Mesenteric fat pad (tissue), 1 donor: ENCODE results near the gene DENND1A. TPM values are rescaled to one million over a fixed set of nuclear protein-coding genes. Genes with fewer than 3 reads are reported as not detected.

ENCODE experiments used
- DNase-seq: peaks from one replicate; pipeline ENCODE4 v3.0.0-alpha.2; 2020; ENCODE audit warnings: low spot score
- total RNA-seq: library from RNA; stranded (reverse); fragmentation: NEBNext Ultra II Directional; extraction: Animal tissue kit (Norgen Biotek cat#: 25700); gene quantifications from one replicate; pipeline ENCODE4 v1.2.1, GENCODE V29; 2021
- donor health status: DM: yes; HTN: yes; CAD: no.

DENND1A gene
- total RNA-seq, 1 donor from 2014 or later: 24.4 TPM

DNA sequence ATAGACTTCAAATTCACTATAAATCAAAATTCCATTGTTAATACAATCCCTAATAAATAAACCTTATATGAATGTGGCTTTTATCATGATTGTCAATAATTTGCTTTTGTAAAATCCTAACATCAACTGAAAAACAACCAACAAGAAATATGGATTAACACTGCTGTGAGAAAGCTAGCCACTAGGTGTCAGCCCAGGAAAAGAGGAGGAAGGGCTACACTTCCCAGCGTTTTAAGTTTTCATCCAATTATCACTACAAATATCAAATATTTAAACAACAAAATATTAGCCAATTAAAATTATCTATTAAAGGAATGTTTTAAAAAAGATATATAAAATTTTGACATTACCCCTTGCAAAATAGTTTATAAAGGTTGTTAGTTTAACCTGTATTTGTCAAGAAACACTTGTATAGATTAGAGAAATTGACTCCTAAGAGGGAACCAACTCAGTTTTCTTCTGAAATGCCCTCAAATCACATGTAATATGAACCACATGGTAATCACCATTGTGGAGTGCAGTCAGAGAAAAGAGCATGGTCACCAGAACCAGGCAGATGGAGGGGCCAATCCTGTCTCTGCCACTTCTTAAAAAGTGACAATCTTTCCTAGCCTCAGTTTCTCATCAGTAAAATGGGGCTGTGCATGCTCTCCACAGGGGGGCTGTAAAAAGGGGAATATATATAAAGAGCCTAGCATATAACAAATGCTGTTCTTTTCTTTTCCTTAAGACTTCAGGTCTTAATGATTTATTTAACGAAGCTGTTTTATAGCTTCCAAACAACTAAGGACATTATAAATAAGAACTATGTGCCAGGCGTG lies 385.7 kb downstream of the DENND1A start:
- DNase-seq: no peak

DNA sequence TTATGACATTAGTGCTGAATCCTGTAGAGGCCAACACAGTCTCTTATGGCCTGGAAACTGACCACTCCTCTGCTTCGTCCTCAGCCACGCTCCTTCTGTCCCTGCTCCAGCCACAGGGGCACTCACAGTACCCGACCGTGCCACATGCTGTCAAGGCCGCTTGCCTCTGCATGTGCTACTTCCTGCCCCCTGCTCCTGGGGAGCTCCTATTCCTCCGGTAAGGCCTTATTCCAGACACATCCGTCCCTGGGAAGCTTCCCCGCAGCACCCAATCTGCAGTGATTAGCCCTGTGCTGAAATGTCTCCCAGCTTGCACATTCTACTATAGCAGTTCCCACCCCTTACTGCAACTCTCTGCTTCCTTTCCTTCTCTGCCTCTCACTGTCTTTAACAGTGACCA lies 386.4 kb downstream of the DENND1A start:
- DNase-seq: no peak

DNA sequence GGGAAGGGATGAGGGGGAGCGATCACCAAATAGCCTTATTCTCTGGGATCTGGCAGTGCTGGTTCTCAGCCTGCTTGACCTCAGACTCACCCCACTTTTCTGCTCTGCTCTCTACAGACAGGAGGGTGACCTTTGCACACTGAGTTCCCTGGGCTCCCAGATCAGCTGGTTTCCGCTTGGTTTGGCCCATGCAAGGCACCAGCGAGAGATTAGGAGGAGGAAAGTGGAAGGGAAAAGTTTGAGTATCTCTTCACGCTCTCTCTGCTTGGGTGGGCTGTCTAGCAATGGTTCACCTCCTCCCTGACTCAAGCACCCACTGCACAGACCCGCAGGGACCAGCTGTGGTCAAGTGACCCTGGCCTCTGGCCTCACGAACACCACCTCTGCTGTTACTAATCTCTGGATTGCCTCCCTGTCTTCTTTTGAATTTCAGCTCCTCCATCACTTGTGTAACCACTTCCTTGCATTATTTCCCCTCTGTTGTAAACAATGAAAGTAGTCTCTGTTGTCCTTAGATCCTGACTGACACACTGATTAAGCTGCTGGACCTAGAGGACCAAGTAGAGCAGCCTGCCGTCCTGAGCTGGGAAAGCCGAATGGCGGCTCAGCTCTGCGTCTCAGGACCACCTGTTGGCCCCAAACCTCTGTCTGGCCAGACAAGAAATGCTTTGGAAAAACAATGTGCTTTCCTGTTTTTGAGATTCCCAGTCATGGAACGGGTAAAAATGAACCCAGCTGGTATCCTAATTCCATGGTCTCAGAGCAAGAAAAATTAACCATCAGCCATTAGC lies 387.3 kb downstream of the DENND1A start:
- no peak for DNase-seq

GRCh38 chr9:123541411-123541810 lies 388.5 kb downstream of the DENND1A start:
- DNase-seq: no peak

DNA sequence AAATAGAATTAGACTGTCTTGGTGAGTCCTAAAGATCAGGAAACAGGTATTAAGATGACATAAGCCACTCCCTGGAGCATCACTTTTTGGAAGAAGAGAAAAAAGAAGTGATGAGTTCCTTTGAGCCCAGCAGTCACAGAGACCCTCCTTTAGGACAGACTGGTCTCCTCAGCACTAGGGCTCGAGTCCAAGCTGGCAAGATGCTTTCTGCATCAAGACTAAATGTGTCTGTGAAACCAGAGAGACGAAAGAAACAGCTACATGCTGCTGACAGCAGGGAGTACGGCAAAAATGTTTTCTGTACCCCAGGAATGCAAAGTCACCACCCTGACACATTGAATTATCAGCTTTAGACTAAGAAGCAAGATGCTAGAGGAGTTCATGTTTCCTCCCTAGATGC lies 389.5 kb downstream of the DENND1A start:
- no peak for DNase-seq

DNA sequence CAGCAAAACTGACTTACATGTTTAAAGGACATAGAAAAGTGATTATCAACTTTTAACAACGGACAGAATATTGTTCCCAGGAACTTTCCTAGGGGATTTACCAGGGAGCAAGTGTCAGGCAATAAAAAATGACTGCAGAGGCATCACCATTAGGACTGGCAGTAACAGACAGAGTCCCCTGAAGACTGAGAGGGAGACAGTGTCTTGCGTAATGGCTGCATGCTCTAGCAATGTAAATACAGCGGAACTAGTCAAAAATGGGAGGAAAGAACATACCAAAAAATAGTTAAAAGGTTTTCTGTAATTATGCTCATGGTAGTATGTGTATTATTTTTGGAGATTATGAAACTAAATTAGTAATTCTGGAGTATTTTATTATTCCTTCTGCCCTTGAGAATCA lies 392.1 kb downstream of the DENND1A start:
- DNase-seq: no peak

DNA sequence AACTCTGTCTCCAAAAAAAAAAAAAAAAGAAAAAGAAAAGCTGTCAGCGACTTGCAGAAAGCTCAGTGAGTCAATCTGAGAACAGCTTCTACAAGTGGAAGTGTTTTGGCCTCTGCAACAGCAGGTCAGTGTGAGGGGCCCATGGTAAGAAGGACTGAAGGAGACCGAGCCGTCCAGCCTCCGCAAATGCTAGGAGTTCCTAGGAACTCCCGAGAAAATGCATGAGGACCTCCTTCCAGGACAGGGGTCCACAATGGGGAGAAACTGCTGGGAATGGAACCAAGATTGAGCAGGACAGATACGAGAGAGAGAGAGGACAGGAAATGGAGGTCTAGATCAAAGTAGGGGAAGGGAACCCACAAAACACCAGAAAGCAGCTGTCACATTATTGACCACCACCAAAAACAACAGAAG lies 393.5 kb downstream of the DENND1A start:
- DNase-seq: no peak

DNA sequence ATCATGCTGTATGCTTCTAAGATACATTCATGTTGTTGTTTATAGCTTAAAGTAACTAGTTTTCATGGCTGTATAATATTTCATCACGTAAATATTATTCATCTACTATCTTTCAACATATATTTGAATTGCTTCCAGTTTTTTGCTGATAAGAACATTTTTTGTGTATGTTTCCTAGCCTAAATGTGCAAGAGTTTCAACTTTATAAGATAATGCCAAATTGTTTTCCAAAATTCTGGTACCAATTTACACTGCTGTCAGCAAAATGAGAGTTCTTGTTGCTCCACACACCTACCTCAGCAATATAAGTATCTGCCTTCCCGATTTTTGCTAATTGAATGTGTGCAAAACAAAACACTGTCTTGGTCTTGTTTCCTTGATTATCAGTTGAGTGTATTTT lies 395.6 kb downstream of the DENND1A start:
- DNase-seq: no peak

DNA sequence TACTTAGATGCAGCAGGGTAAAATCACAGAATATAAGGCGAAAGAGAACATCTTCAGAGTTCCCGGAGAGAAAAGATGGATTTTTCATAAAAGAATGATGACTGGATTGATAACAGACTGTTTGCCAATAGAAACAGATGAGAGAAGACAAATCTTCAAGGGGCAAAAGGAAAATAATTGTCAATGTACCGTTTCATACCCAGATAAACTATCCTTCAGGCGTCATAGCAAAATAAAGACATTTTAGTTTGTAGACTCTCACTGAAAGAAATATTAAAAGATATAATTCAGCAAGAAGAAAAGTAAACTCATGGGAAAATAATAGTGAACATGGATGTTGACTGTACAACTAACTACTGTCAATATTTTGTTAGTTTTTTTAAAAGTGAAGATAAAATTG lies 399.7 kb downstream of the DENND1A start:
- DNase-seq: no peak

- DNase-seq: no peak
Measured at GRCh38 chr9:123528501-123528900, 401.4 kb downstream of the DENND1A start.

- DNase-seq: no peak
Measured at GRCh38 chr9:123527981-123528380, 401.9 kb downstream of the DENND1A start.

DNA sequence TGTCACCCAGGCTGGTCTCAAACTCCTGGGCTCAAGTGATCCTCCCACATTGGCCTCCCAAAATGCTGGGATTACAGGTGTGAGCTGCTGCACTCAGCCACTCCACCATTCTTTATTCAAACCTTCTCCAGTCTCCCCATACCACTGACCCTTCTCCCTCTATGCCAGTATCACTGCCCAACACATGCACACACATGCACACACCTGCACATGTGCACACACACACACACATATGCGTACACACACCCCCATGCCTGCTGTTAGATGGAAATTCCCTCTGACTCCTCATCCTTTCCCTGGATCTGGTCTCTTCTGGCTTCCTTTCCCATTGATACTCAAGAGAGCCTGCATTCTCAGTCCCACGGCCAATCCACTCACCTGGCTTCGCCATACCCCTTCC lies 404.0 kb downstream of the DENND1A start:
- no peak for DNase-seq

DNA sequence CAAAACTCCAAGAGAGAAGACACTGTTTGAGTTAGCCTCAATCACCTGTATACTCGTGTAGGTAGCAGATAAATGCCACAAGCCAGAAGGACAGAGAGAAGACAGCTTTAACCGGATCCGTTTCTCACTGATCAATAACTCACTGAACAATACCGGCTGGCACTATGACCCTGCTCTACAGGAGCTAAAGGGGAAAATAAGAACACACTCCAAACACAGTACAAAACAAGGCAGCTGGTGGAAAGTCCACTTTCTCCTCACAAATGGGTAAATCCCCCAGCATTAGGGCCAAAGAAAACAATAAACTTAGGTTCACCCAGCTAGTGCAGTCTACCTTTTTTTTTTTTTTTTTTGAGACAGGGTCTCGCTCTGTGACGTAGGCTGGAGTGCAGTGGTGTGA lies 404.5 kb downstream of the DENND1A start:
- DNase-seq: no peak

- no peak for DNase-seq
Measured at GRCh38 chr9:123524866-123525265, 405.1 kb downstream of the DENND1A start.

DNA sequence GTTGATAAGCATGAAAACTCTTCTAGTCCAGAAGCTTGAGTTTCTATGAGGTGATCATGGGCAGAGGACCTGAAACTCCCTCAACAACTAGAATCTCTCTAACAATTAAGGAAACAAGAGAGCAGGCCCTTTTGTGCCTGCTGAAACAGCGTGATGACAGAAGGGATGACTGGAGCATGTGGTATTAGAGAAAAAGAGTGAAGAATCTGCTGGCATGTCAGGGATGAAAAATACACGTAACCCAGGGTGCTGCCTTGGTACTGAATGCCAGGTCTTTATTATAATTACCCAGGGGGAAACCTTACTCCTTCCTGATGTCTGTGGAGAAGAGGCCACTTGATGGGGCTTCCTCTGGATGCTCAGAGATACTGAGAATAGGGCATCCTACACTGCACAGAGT lies 406.1 kb downstream of the DENND1A start:
- DNase-seq: no peak

DNA sequence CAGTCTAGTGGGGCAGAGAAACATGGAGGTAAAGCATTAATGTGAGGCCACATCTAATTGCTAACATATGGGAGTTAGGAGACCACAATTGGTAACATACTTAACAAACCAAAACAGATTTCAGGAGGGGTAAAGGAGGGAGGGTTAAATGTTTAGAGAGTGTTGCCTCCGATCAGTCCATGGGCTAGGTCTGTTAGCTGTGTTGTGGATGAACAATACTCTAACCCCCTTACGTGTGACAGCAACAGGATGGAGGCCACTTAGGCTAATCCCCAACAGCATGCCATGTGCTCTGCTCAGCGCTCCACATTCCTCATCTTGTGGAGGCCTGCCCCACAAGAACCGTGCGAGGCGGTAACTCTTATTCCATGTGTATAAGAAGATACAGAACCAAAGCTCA lies 406.9 kb downstream of the DENND1A start:
- no peak for DNase-seq

- no peak for DNase-seq
Measured at GRCh38 chr9:123522251-123522650, 407.7 kb downstream of the DENND1A start.

DNA sequence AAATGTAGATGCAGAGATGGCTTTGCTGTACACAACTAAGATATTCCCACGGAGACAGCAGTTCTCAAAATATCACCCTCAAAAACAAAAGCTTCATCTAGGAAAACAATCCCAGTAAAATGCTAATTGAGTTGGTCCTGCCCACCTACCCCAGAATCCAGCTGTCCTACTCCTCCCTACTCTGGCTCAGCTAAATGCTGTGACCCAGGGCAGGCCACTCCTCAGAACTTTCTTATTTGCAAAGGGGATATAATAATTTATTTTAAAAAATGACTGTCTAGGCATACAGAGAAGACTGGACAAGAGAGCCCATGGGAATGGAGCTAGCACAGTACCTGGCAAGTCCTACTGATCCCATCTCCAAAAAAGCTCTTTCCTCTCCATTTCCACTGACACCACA lies 411.6 kb downstream of the DENND1A start:
- DNase-seq: no peak

DNA sequence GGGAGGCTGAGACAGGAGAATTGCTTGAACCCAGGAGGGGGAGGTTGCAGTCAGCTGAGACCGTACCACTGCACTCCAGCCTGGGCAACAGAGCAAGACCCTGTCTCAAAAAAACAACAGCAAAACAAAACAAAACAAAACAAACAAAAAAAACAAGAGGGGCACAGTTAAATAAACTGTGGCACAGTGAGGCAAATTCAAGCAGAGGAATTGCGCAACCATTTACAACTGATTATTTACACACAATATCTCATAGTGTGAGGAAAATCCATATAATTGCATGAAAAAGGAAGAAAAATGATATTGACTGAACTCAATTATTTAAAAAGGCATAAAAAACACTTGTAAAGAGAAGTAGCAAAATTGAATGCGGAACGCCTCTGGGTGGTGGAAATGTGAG lies 412.4 kb downstream of the DENND1A start:
- no peak for DNase-seq

- no peak for DNase-seq
Measured at GRCh38 chr9:123514766-123515165, 415.2 kb downstream of the DENND1A start.

- no peak for DNase-seq
Measured at GRCh38 chr9:123513554-123513953, 416.4 kb downstream of the DENND1A start.
